ENCODE results near the gene TMEM256. TPM values are rescaled to one million over a fixed set of nuclear protein-coding genes. Genes with fewer than 3 reads are reported as not detected.
"Not testable (repeated sequence)": the region's sequence is repeated elsewhere in the genome, so short reads cannot be mapped to it uniquely, and the experiment has no call there.

Gene TMEM256
- total RNA-seq, 1 donor from 2014 or later, result 55.2 TPM

- no peak for DNase-seq
Observed at GRCh38 chr17:7383371-7383741, 20.5 kb downstream of the TMEM256 start.

DNA sequence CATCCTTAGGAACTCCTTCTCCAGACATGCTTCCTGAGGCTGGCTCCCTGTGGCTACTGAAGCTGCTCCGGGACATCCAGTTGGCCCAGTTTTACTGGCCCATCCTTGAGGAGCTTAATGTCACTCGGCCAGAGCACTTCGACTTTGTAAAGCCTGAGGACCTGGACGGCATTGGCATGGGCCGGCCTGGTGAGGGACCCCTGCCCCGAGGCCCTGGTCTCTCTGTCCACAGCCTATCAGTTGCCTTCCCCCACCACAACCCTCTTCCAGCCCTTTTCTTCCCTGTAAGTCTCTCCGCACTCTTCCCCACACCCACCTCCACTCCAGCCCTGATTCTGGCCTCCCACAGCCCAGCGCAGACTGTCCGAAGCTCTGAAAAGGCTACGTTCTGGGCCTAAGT, 21.0 kb downstream of the TMEM256 start:
- DNase-seq, result no peak

GRCh38 chr17:7380855-7381683, 22.8 kb downstream of the TMEM256 start, which contains the start of gene TNK1:
TNK1 (plus strand) TSS chr17:7381089; CDS start chr17:7382927, 1,838 bp downstream.
- DNase-seq, result no peak

DNA sequence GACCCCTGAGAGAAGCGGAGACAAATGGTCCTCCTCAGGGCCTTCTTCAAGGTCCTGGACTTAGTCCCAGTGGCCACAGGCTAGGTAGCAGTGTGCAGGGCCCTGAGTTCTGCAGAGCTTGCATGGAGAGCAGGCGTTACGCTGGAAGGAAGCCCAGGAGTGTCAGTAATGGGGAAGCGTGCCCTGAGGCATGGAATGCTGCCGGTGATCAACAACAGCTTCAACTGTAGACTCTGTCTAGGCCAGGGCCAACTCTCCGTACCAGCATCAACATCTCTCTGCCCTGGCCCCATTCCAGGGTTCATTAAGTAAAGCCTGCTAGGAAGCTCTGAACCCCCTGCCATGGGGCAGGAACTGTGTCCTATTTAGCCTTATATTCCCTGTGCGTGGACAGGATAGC, 23.6 kb downstream of the TMEM256 start:
- no peak for DNase-seq

DNA sequence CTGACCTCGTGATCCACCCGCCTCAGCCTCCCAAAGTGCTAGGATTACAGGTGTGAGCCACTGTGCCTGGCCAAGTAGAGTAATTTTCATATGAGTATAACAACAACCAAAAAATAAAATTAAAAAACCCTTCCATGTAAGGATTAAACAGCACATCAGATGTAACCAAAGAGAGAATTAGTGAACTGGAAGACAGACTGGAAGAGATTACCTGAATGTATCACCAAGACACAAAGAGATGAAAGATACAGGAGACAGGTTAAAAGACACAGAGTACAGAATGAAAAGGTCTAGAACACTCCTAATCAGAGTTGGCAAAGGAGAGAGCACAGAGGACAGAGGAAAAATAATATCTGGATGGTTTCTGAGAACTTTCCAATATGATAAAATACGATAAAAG, 24.8 kb downstream of the TMEM256 start:
- no peak for DNase-seq

DNA sequence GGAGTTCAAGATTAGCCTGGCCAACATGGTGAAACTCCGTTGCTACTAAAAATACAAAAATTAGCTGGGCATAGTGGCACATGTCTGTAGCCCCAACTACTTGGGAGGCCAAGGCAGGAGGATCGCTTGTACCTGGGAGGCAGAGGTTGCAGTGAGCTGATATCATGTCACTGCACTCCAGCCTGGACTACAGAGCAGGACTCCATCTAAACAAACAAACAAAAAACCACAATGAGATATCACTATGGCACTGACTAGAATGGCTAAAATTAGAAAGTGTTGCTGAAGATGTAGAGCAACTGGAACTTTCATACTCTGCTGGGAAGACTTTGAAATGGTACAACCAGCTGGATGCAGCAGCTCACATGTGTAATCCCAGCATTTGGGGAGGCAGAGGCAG, 29.5 kb downstream of the TMEM256 start:
- no peak for DNase-seq

GRCh38 chr17:7370853-7371252, 33.0 kb downstream of the TMEM256 start:
- DNase-seq, result no peak

DNA sequence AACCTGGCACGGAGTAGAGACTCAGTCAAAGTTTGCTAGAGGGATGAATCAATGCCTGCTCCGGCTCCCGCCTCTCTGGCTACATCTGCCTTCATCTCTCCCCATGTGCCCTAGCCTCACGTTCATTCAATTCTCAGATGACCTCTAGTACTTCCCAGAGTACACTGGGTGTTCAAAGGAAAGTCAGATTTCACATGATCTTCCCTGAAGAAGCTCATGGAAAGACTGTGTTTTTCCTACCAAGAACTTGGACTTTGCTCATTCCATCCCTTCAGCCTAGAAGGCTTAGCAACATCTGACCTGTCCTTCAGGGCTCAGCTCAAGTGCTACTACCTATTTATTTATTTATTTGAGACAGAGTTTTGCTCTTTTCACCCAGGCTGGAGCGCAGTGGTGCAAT, 34.1 kb downstream of the TMEM256 start:
- no peak for DNase-seq

GRCh38 chr17:7368599-7368994, 35.3 kb downstream of the TMEM256 start:
- DNase-seq, result not testable (repeated sequence)

- no peak for DNase-seq
Observed at GRCh38 chr17:7367918-7368598, 35.8 kb downstream of the TMEM256 start.

DNA sequence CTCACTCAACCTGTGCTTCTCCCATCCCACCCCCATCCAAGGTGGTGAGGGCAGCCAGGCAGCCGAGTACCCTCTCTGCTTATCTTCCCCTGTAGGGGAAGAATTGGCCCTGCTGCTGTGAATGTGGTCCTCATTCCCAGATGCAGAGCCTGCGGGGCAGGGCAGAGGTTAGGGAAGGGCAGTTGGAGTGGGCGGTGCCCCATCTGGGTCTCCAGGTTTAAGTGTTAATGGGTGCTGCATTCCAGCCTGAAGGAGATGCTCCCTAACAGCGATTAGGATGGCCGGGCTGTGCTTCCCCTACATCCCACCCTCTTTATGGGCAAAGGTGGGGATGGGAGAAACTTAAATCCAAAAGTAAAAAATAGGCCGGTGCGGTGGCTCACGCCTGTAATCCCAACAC, 36.8 kb downstream of the TMEM256 start:
- DNase-seq, result no peak

GRCh38 chr17:7365963-7366362, 37.9 kb downstream of the TMEM256 start:
- DNase-seq, result not testable (repeated sequence)

DNA sequence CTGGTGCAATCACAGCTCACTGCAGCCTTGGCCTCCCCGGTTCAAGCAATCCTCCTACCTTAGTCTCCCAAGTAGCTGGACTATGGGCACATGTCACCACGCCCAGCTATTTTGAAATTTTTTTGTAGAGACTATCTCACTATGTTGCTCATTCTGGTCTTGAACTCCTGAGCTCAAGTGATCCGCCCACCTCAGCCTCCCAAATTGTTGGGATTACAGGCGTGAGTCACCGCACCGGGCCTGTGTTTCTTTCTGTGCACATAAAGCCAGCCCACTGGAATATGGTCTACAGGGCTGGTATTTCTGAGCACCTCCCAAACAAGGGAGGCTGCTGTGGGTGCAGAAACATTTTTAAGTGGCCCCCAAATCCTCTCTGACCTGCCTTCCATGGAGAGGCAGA, 40.6 kb downstream of the TMEM256 start:
- DNase-seq, result no peak

GRCh38 chr17:7361906-7362305, 42.0 kb downstream of the TMEM256 start:
- no peak for DNase-seq

- no peak for DNase-seq
Observed at GRCh38 chr17:7357381-7357780, 46.5 kb downstream of the TMEM256 start.

DNA sequence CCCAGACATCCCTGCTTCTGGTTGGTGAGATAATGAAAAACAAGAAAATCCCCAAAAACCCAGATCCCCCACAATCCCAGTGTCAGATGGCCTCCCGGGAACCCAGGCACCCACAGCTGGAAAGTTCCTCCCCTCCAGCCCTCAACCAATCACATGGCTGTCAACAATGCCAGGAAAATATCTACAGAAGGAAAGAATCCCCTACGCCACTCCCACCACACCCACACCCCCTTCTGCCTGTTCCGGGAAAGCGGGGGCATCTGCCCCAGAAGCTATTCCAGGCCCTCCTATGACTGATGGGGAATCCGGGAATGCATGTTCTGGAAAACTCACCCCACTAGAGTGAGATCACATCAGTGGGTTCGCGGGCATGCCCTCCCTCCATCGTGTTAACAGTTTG, 47.1 kb downstream of the TMEM256 start:
- no peak for DNase-seq

DNA sequence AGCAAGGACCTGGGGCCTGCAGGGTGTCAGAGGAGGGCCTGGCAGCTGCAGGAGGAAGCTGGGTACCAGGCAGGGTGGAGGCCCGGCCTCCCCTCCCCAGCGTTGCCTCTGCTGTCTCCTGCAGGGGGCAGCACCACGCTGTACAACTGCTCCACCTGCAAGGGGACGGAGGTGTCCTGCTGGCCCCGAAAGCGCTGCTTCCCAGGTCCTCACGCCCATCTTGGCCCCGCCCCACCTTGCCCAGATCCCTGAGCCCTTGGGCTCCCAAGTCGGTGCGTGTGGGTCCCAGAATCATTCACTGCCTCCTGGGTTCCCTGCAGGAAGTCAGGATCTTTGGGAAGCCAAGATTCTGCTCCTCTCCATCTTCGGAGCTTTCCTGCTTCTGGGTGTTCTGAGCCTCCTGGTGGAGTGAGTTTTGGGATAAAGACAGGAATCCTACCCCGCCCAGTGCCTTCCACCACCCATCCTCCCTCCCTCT, 47.8 kb downstream of the TMEM256 start:
- DNase-seq, result peak; percentile 39

DNA sequence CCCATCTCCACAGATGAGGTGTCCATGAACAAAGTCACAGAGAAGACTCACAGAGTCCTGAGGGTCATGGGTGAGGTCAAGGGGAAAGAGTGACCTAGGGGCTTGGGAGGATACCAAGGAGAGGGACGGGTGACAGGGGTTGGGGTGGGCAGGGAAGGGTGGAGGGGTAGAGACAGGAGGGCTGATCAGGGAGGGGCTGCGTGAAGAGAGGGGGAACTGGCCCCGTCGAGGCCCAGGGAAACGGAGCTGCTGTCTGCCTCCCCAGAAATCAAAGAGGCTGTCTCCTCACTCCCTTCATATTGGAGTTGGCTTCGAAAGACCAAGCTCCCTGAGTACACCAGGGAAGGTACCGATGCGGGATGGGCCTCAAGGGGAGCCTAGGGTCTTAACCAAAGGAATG, 48.3 kb downstream of the TMEM256 start:
- DNase-seq, result no peak

DNA sequence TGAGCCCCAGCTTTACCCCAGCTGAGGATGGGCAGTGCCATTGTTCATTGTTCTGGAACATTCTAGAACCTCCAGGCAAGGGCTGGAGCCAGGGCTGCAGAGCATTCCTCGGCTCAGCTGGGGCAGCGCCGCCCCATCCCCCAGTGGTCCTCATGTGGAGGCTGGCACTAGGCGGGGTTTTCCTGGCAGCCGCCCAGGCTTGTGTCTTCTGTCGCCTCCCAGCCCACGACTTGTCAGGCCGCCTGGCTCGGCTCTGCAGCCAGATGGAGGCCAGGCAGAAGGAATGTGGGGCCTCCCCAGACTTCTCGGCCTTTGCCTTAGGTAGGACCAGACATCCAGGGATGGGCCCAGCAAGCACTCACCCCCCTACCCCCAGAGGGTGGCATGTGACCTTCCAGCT, 48.8 kb downstream of the TMEM256 start, which contains the start of gene TMEM95:
TSS of gene TMEM95 (plus strand) at position 104 of the 400 bp plus-strand sequence. CDS start at position 153, 49 bp downstream.
- DNase-seq, result peak; percentile 22

GRCh38 chr17:7354262-7354843, 49.5 kb downstream of the TMEM256 start:
- no peak for DNase-seq

Measured in occipital lobe (tissue), 2 donors.